Gastroesophageal sphincter (tissue), 4 donors: ENCODE measurements around the gene R3HDM2. TPM values are rescaled to one million over a fixed set of nuclear protein-coding genes. Genes with fewer than 3 reads are reported as not detected.
A peak's percentile ranks its signal among the peaks of the same experiment; 100 is the strongest.

Experiments
- ATAC-seq: fragments of 150-250 bp; one replicate; pipeline ENCODE4 v1.9.1; 2016; ENCODE audit warnings: mild to moderate bottlenecking, moderate library complexity
- H3K27ac ChIP-seq, 4 donors: fragments of 200-600 bp; sonication (generic) in 3 of 4; 1 replicate in 3 of 4; 2 replicates in 1 of 4; pipeline ENCODE4 v1.5.1; 2016 to 2019
- H3K27me3 ChIP-seq: fragments of 200-600 bp; sonication (generic); one replicate; pipeline ENCODE4 v1.5.1; 2019
- H3K36me3 ChIP-seq, 2 donors: fragments of 200-600 bp; sonication (generic); one replicate each; pipeline ENCODE4 v1.5.1; 2019; ENCODE audit warnings: control low read depth in 1 of 2
- H3K4me1 ChIP-seq, 3 donors: fragments of 200-600 bp; sonication (generic); 1 replicate in 2 of 3; 2 replicates in 1 of 3; pipeline ENCODE4 v1.5.1; 2016 to 2019; ENCODE audit warnings: control low read depth in 2 of 3
- H3K4me3 ChIP-seq, 2 donors: fragments of 200-600 bp; sonication (generic); one replicate each; pipeline ENCODE4 v1.5.1; 2019; ENCODE audit warnings: mild to moderate bottlenecking in 1 of 2, moderate library complexity in 1 of 2
- H3K9me3 ChIP-seq, 3 donors: fragments of 200-600 bp; sonication (generic); one replicate each; pipeline ENCODE4 v1.5.1; 2017 to 2019; ENCODE audit warnings: control low read depth in 2 of 3
- EP300 ChIP-seq: sonication (generic); formaldehyde crosslinking; IDR thresholded peaks from one replicate; pipeline ENCODE4 v1.6.1; 2017; ENCODE audit warnings: antibody characterized with exemption, mild to moderate bottlenecking
- POLR2A ChIP-seq, 2 donors: fragments of 450-650 bp; IDR thresholded peaks; one replicate each; pipeline ENCODE4 v1.6.1; 2017; ENCODE audit warnings: antibody characterized with exemption in 2 of 2, mild to moderate bottlenecking in 2 of 2, moderate library complexity in 1 of 2
- POLR2AphosphoS5 ChIP-seq: sonication (generic); formaldehyde crosslinking; IDR thresholded peaks from one replicate; pipeline ENCODE4 v1.6.1; 2017; ENCODE audit warnings: antibody characterized with exemption
- WGBS, 2 donors: methylation state at CpG; one replicate each; pipeline ENCODE4 v1.1.5; 2018; ENCODE audit warnings: low coverage in 1 of 2; 5-methylcytosine and 5-hydroxymethylcytosine counted together
- total RNA-seq, 4 donors: library from RNA; depleted of rRNA; stranded (reverse); fragments of >200 nt; gene quantifications; one replicate each; pipeline ENCODE4 v1.1.0, GENCODE V29; 2016
- TF ChIP-seq, protein P1 (sequence below), 4 experiments: fragments of 200-600 bp in 2 of 4; fragments of 450-650 bp in 2 of 4; sonication (generic) in 1 of 4; IDR thresholded peaks; one replicate each; pipeline ENCODE4 v1.5.1; 2017 to 2019; ENCODE audit warnings: antibody characterized with exemption in 4 of 4, mild to moderate bottlenecking in 2 of 4, moderate library complexity in 2 of 4

The R3HDM2 gene
- total RNA-seq, 4 donors from 2014 or later = 38.0 to 60.1 (median 45.9) TPM

DNA sequence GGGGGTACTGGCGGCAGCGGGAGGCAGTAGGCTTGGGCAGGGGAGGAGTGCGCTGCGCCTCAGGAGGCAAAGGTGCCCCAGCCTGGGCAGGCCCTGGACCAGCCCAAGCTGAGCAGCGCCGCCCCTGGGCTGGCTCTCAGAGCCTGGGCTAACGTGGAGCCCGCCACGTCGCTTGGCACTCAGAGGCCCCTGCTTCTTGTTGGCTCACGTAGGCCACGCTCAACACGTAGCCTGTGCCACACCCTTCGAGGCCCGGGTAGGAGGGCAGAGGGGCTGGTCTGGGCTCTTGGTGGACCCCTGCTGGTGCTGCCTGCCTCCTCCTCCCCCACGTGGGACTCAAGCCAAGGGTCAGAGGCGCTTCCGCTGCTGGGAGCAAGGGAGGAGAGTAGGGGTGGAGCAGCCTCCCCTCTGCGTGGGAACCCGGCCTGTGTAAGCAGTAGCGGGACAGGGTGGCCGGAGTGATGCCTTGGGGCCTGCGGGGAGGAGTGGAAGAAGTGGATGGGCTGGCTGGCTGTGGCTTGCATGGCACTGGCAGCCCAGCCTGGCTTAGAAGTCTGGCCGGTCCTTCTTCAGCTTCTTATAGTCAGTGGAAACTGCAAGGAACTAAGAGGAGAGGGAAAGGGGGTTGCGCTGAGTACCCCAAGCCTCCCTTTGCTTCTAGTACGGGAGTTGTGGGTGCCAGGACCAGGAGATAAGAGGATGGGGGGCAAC, 195.7 kb downstream of the R3HDM2 start:
- Histone ChIP-seq H3K4me3 (peak overlapping the region in 1 of 2 donors; percentile 11), H3K27me3 (peaks cover 67% of the 10 kb centered on the region), H3K36me3 (peaks cover 0 to 49% of the 10 kb centered on the region in 2 donors), H3K9me3 (no peaks in the 10 kb centered on the region), H3K4me1 (peaks cover 0 to 71% (median 34%) of the 10 kb centered on the region in 3 donors), H3K27ac (peak overlapping the region in 3 of 4 donors; percentile 24 to 40 (median 27))
- TF ChIP-seq, protein P1, sequence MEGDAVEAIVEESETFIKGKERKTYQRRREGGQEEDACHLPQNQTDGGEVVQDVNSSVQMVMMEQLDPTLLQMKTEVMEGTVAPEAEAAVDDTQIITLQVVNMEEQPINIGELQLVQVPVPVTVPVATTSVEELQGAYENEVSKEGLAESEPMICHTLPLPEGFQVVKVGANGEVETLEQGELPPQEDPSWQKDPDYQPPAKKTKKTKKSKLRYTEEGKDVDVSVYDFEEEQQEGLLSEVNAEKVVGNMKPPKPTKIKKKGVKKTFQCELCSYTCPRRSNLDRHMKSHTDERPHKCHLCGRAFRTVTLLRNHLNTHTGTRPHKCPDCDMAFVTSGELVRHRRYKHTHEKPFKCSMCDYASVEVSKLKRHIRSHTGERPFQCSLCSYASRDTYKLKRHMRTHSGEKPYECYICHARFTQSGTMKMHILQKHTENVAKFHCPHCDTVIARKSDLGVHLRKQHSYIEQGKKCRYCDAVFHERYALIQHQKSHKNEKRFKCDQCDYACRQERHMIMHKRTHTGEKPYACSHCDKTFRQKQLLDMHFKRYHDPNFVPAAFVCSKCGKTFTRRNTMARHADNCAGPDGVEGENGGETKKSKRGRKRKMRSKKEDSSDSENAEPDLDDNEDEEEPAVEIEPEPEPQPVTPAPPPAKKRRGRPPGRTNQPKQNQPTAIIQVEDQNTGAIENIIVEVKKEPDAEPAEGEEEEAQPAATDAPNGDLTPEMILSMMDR (IDR thresholded peaks at IDR 0.05) = no peak
- TF ChIP-seq EP300 (no peak), POLR2A (IDR thresholded peaks at IDR 0.05) (no peak), POLR2AphosphoS5 (no peak)
- no peak for ATAC-seq
- 80 to 97% methylated on average over 2 to 6 of the region's 26 CpGs for WGBS, 2 donors

DNA sequence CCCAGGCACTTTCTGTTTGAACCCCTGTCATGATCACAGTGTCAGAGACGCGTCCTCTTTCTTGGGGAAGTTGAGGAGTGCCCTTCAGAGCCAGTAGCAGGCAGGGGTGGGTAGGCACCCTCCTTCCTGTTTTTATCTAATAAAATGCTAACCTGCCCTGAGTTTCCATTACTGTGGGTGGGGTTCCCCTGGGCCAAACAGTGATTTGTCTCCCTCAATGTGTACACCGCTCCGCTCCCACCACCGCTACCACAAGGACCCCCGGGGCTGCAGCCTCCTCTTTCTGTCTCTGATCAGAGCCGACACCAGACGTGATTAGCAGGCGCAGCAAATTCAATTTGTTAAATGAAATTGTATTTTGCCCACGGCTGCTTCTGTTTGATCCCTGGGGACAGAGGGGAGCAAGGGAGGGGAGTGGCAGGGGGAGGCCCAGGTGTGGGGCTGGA, 196.2 kb downstream of the R3HDM2 start:
- Histone ChIP-seq H3K27ac (peak overlapping the region in 3 of 4 donors; percentile 24 to 40 (median 27)), H3K27me3 (peaks cover 61% of the 10 kb centered on the region), H3K4me1 (peaks cover 0 to 70% (median 29%) of the 10 kb centered on the region in 3 donors), H3K36me3 (peaks cover 0 to 49% of the 10 kb centered on the region in 2 donors), H3K9me3 (no peaks in the 10 kb centered on the region), H3K4me3 (no peak overlapping the region)
- WGBS, 2 donors = 91% methylated on average over 7 of the region's 10 CpGs; no CpG with 5 or more reads in 1 of the 2 donors
- TF ChIP-seq, protein P1 (IDR thresholded peaks at IDR 0.05) = no peak
- no peak for TF ChIP-seq POLR2A (IDR thresholded peaks at IDR 0.05)
- TF ChIP-seq POLR2AphosphoS5 = no peak
- no peak for TF ChIP-seq EP300
- no peak for ATAC-seq

DNA sequence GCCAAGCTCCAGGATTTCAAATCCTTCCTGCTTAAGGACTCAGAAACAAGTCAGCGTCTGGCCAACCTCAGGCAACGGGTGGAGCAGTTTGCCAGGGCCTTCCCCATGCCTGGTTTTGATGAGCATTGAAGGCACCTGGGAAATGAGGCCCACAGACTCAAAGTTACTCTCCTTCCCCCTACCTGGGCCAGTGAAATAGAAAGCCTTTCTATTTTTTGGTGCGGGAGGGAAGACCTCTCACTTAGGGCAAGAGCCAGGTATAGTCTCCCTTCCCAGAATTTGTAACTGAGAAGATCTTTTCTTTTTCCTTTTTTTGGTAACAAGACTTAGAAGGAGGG, 196.6 kb downstream of the R3HDM2 start:
- no peak overlapping the region for H3K27ac ChIP-seq
- peaks cover 0 to 69% (median 25%) of the 10 kb centered on the region in 3 donors for H3K4me1 ChIP-seq
- no peaks in the 10 kb centered on the region for H3K9me3 ChIP-seq
- peaks cover 57% of the 10 kb centered on the region for H3K27me3 ChIP-seq
- H3K36me3 ChIP-seq = peaks cover 0 to 49% of the 10 kb centered on the region in 2 donors
- no peak for ATAC-seq
- H3K4me3 ChIP-seq = no peak overlapping the region
- 67 to 100% methylated on average over 1 of the region's 3 CpGs for WGBS, 2 donors
- TF ChIP-seq, protein P1 (IDR thresholded peaks at IDR 0.05) = no peak
- no peak for TF ChIP-seq POLR2AphosphoS5
- TF ChIP-seq POLR2A (IDR thresholded peaks at IDR 0.05) = no peak
- no peak for TF ChIP-seq EP300

DNA sequence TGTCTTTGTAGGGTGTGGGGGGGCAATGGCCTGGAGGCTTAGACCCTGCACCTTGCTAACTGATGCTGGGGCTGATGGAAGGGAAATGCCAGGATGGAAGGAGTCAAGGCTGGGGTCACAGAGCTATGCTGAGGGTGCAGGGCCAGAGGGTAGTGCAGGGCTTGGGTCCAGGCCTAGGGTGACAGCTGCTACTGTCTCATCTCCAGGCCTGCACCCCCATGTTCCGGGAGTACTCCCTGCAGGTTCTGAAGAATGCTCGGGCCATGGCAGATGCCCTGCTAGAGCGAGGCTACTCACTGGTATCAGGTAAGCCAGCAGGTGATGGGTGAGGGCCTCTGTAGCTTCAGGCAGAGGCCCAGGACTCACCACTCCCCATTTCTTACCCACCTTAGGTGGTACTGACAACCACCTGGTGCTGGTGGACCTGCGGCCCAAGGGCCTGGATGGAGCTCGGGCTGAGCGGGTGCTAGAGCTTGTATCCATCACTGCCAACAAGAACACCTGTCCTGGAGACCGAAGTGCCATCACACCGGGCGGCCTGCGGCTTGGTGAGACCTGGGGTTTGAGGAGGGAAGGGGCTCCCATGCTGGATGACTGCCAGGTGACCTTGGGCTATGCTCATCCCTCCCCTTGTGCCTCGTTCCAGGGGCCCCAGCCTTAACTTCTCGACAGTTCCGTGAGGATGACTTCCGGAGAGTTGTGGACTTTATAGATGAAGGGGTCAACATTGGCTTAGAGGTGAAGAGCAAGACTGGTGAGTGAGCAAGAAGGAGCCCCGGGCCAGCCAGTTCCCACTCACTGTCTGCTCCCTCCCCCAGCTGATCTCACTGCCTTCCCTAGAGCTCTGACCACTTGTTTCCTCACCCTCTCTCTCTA, 197.2 kb downstream of the R3HDM2 start:
- ATAC-seq = no peak
- peaks cover 0 to 66% (median 22%) of the 10 kb centered on the region in 3 donors for H3K4me1 ChIP-seq
- H3K27me3 ChIP-seq = peaks cover 53% of the 10 kb centered on the region
- H3K27ac ChIP-seq = no peak overlapping the region
- peaks cover 0 to 49% of the 10 kb centered on the region in 2 donors for H3K36me3 ChIP-seq
- TF ChIP-seq EP300 (no peak), POLR2AphosphoS5 (no peak), POLR2A (IDR thresholded peaks at IDR 0.05) (no peak)
- TF ChIP-seq, protein P1 (IDR thresholded peaks at IDR 0.05) = no peak
- WGBS, 2 donors = 50 to 85% methylated on average over 2 to 4 of the region's 15 CpGs
- no peaks in the 10 kb centered on the region for H3K9me3 ChIP-seq
- H3K4me3 ChIP-seq = no peak overlapping the region
